H54 (cell line): ENCODE measurements around the gene ETNK1.

Source experiments
- DNase-seq: peaks from one replicate; pipeline ENCODE4 v3.0.0; 2011; ENCODE audit warnings: low spot score, mixed read lengths; ENCODE audit not compliant: insufficient read length
- FAIRE-seq: peaks from 3 replicates; lab custom pipeline; 2011; peaks lifted over from hg19 to GRCh38; lab: Jason Lieb, UNC
- POLR2A ChIP-seq: IDR thresholded peaks from 2 replicates; pipeline ENCODE4 v1.6.1; 2011; ENCODE audit warnings: low read depth, mild to moderate bottlenecking, low read length

The ETNK1 gene

GRCh38 chr12:22722779-22723178, 97.8 kb downstream of the ETNK1 start:
- DNase-seq (no peak), FAIRE-seq (no peak)

GRCh38 chr12:22728987-22729386, 104.0 kb downstream of the ETNK1 start:
- FAIRE-seq: no peak
- DNase-seq: no peak
- TF ChIP-seq POLR2A: no peak

More at GRCh38 chr12:22722779-22723178, 97.8 kb downstream of the ETNK1 start:
- no peak for TF ChIP-seq POLR2A

GRCh38 chr12:22729431-22729956, 104.5 kb downstream of the ETNK1 start:
- no peak for FAIRE-seq
- no peak for DNase-seq
- TF ChIP-seq POLR2A: no peak

- no peak for TF ChIP-seq POLR2A
- FAIRE-seq: no peak
- no peak for DNase-seq
Observed at GRCh38 chr12:22729957-22730443, 105.0 kb downstream of the ETNK1 start.

GRCh38 chr12:22731236-22731635, 106.3 kb downstream of the ETNK1 start:
- no peak for DNase-seq
- no peak for FAIRE-seq

GRCh38 chr12:22733756-22734155, 108.8 kb downstream of the ETNK1 start:
- DNase-seq: no peak
- no peak for TF ChIP-seq POLR2A
- no peak for FAIRE-seq

More at GRCh38 chr12:22731236-22731635, 106.3 kb downstream of the ETNK1 start:
- no peak for TF ChIP-seq POLR2A

- FAIRE-seq: no peak
- TF ChIP-seq POLR2A: no peak
- no peak for DNase-seq
Observed at GRCh38 chr12:22738945-22739344, 114.0 kb downstream of the ETNK1 start.
